HG02870 (cell line): ENCODE measurements around the gene RBM5.

Source experiments
- ATAC-seq: cut with Tn5 transposase; IDR thresholded peaks from one replicate; pipeline ENCODE4 v1.9.1; 2021; ENCODE audit warnings: mild to moderate bottlenecking, moderate library complexity; ENCODE audit not compliant: unreplicated experiment

The RBM5 gene

DNA sequence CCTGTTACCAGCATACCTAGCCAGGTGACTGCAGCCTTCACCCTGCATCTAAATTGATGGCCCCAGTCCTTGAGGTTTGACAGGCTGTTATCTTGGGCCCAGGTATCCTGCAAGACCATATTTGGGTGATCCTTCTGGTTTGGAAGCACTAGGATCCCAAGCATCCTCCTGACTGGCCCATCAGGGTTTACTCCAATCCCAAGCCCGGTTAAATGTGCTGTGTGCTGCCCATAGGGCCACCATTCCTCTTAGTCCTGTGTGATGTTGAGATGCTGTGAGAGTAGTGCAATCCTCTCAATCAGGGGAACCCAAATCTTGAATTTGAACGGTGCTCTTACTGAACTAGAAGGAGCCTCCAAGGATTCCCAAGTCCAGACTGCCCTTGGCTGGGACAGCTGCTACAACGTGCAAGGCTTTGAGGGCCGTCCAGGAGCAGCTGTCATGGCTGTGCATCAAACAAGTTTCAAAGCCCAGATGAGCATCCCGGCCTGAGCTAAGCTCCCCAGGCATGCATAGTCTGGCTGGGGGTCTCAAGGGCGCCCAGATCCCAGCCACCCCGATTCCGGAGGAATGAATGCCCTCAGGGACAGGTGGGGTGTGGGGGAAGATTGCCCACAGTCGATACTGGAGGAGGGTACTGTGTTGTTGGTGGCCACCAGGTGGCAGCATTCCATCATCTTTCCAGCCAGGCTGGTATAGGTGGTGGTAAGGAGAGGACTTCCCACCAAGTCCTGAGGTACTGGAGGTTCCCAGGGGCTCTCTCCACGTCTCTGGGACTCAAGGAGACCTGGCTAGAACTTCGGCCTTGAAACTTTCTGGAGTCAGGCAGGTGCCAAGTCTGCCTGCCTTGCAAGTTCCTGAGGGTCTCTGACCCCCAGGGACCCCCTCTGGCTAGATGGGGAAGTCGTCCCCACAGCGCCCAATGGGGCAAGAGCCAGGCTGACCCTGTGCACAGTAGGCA, 32.6 kb downstream of the RBM5 start:
- no peak for ATAC-seq

DNA sequence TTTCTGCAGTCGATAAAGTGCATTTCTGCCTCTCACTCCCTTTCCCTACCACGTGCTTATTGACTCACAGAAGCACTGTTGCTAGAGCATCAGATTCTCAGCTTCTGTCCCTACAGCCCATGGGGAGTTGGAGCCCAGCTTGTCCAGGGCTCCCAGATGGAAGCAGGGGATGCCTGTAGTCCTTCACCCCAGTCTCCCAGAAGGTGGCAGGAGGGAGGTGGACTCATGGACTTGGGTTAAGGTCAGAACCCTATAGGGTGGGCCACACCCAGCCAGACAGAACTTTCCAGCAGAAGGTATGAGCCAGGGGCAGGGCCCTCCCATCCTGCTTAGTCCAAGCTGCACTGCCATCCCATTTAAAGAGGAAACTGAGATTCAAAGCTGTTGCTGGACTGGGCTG, 33.4 kb downstream of the RBM5 start:
- no peak for ATAC-seq

DNA sequence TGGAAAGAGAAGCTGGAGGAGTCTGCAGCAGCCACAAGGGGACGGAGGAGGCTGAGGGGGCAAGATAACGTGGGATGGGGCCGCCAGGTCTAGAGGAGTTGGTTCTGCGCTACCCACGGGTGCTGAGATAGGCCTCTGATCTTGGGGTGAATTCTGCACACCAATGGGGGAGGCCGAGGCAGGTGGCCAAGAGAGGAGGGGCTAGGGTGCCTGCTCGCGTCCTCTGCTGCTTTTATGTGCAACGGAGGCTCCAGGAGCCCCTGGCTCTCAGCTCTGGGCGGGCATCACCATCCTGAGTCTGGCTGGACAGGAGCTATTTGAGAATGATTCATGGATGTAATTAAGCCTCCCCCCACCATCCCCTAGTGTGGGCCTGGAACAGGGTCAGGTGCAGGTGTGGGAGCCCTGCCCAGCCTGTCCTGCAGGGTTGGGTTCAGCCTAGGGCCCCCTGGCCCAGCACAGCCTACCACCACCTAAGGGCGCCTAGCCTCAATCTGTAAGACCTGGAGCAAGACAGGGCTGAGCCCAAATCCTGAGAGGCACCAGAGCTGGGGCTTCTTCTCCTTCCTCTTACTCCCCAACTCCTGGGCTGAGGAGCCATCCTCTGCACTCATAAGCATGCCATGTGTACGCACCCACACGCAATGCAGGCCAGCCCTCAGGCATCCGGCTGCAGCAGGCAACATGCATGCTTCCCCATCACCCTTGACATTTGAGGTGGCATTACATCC, 34.1 kb downstream of the RBM5 start:
- no peak for ATAC-seq

DNA sequence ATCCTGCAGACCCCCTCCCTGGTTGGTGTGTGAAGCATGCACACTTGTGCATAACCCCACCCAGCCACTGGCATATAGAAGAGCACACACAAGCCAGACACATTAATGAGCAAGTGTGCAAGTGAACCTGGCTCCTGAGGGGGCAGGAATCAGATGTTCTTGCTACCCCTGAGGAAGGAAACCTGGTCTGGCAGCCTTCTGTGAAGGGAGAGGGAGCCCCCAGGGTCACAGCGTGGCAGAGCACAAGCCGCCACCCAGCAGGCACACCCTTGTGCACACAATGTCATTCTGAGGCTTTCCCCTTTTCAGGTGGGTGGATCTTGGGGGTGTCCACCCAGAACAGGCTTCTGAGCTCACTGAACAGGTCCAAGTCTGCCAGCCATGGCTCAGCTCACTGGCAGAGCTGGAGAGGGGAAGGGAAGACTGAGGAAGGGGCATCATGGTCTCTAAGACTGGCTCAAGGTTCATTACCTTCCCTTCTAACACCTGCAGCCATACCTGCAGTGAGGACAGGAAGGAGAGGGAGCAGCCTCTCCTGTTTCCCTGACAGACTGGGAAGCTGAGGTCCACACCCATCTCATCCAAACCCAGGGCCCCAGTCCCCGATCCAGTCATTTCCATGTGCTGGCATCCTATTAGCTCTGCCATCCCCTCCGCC, 34.8 kb downstream of the RBM5 start:
- ATAC-seq: no peak

DNA sequence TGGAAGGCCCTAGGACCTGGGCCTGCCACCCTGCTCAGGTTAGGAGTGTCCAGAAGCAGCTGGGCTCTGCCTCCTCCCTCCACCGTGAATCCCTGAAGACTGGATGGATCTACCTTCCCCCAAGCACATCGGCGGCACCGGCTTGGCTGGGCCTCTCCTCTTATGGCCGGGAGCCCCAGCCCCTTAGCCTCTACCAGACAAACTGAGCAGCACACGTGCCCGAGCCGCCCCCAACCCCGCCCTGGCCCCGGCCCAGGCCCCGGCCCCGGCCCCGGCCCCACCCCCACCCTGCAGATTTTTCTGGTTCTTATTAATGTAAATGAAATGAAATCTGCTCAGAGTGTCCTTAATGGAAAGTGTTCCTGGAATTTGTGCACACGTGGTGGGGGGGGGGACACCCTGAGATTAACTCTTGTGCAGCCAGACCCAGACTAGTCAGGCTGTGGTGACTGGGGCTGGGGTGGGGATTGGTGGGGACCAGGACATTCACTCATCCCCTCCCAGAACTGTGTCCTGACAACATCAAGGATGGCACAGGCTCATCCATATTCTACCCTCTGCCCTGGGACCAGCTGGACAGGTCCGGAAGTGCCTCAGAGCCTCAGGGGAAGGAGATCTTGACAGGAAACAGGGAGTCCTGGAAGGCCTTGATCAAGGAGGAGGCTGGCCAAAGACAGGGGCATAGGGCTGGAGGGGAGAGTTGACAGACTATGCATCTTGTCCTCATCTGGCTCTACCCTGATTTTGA, 35.5 kb downstream of the RBM5 start:
- ATAC-seq: no peak

DNA sequence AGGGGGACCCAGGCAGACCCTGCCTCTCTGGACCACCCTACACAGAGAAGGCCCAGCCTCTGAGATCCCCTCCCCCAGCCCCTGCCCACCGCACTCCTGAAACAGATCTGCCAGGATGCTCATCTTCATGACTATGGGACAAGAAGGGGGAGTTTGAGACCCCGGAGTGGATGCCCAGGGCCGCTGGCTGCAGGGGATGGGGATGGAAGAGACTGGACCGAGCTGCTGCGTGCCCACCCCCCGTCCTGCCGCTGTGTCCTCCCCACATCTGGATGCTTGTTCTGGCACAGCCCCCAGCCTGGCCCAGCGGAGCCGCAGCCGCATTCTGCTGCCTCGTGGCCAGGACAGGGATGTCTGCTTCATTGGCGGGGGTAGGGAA, 36.1 kb downstream of the RBM5 start:
- ATAC-seq: no peak

DNA sequence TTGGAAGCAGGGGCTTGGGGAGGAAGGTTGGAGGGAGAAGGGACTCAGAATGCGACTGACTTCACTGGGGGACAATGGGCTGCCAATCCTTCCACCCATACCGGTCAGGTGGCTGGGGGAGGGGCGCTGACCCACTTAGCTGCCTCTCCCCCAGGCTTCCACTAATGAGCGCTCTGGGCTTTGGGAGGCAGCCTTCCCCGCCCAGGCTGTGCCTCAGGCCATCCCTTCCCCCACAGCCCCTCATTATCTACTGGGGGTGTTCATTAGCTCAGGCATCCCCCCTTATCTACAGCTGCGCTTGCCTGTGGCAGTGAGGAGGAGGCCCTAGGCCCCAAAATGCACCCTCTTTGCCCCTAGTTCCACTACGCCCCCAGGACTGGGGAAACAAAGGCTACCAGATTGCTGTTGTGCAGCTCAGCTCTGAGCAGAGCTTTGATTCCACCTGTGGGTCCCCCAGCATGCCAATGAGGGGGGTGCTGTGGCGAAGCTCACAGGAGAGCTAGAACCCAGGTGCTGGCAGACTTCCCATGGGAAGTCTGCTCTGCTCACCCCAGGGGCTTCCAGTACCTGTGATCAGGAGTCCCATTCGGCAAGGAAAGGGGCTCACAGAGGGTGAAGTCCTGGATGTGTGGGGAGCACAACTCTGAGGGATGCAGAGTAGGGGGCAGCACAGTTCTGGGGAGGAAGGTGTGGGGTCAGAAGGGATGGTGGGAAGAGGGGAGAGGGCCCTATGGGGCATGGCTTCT, 37.0 kb downstream of the RBM5 start:
- ATAC-seq: no peak

DNA sequence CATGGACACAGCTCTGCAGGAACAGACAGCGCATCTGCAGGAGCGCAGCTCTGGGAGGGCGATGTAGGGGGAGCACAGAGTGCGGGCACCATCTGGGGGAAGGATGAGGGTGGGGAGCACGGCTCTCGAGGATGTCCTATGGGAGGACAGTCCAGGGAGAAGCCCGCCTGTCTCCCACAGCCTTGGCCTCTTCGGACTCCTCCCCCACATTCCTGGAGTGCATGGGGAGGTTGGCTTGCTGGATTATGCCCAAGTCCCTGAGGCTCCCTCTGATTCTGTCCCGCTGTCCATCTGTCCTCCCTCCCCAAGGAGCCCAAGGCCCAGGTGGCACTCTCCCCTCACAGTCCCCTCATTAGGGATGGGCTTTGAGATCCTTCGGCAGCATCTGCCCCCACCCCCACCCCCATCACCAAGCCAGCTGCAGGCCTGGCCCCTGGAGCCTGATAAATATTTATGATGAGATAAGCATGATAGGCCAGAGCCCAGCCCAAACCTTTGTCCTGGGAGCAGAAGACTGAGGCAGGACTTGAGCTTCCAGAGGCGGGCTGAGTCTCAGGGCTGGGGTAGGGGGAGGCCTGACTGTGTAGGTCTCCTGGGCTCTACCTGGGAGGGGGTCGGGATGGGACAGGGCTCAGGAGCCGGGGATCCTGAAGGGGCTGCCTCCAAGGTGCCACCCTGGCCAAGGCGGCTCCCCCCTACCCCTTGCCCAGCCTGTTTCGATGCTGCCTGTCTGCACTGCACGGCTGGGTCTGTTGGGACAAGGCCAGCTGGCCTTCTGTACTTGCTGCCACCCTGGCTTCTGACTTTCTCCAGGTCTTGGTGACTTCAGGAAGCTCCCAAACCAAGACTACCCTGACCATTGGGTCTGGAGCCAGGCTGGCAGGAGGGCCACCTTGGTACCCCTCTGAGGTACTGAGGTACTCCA, 37.8 kb downstream of the RBM5 start:
- no peak for ATAC-seq

DNA sequence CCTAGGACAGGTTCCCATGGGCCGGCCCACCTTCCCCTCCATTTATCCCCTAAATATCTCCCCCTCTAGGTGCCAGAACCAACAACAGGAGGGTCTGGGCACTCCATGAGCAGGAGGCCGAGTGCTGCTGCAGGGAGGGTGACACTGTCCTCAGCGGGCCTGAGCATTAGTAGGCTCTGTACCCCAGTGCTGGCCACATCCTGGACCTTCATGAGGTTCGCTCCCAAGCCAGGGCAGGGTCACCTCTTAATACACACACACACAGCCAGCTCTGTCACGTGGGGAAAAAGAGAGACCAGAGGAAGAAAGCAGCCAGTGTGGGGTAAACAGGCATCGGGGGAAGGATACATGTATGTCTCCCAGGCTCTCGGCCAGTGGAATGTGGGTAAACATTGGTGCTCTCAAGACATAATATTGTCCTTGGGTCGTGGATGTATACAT, 38.6 kb downstream of the RBM5 start:
- no peak for ATAC-seq

DNA sequence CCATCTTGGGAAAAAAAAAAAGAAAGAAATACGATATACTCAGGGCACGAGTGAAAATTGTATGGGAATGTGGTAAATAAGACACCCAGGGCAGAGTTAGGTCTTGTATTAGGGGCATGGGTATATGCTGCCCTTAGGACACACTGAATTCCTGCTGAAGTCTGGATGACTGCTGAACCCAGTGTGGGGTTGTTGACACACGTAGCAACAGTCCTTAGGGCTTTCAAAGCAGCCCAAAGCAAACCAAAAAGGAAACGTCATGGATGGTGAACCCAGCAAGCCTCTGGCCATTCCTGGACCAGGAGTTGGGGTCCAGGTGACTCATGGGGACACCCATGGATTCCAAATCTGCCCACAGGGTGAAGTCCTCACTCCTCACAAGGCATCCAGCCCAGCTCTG, 39.3 kb downstream of the RBM5 start:
- ATAC-seq: no peak

DNA sequence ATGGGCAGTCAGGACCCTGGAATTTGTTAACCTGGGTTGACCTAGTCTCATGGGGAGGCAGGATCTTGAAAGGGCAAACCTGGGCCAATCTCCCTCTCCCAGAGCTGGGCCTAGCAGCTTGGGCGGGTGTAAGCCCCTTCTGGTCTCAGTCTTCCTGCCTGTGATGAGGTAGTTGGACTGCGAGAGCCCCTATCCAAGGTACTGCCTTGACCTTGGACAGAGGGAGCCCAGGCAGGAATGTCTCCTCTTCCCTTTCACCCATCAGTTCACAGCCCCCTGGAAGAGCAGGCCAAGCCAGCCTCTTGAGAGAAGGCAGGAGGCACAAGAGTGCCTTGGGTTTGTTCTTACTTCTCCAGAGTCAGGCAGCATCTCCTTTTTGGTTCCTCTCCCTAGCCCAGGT, 41.7 kb downstream of the RBM5 start:
- no peak for ATAC-seq

DNA sequence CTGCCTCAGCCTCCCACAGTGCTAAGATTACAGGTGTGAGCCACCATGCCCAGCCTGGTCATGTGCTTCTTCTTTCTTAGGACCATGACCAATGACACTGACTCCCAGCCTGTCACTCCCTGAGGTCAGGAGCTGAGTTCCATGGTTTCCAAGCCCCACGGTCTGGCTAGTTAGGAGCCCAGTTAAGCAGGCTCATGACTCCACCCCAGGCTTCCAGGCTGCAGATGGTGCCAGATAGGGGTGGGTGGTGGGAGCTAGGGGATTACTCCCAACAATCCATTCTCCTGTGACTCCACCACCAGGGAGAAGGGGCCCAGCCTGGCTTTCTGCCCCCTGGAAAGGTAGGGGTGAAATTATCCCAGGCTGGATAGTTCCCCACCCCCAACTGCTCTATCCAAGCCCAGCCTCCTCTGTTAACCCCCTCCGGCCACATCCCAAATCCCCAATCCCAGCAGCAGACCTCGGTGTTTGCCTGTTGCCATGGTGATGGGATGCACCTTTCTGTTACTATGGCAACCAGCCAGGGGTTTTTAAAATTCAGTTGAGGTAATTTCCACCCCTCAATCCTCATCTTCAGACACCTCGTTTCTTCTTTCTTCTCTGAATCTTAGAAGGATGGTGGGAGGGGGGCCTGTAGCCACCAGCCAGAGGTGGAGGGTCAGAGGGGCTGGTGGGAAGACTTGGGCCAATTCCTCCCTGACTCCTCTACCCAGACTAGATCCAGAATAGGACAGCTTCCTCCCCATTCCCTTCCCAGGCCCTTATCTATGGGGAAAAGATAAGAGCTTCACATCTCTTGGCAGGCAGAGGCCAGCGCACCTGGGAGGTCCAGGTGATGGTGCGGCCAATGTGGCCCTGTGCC, 43.9 kb downstream of the RBM5 start:
- ATAC-seq: no peak

DNA sequence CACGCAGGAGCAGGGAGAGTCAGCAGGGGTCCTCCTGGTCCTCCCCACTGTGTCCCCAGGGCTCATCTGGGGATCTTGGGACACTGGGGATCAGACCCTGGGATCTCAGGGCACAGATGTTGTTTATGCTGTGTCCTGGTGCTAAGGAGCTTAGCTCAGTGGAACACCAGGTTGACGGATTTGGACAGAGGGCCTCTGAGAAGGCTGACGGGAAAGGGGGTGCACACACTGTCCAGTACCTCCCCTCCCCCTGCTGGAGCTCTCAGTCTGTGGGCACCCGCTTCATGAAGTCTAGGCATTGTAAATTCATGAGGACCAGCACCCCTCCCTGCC, 44.5 kb downstream of the RBM5 start:
- no peak for ATAC-seq

DNA sequence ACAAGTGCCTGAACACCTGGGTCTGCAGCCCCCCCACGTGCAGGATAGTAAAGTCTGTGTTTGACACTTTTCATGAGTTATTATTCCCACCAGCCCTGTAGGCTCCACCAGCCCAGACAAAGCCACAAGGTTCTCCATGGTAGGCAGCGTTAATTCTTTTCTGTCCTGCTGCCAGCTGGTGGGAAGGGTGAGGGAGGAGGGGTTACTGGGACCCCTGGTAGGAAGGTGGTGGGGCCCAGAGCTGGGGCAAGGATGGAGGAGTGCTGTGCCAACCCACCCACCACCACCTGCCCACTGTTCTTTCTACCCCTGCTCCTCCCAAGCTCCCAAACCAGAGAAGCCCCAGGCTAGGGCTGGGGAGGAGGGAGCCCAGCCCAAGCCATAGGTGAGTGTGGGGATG, 45.6 kb downstream of the RBM5 start:
- ATAC-seq: no peak

DNA sequence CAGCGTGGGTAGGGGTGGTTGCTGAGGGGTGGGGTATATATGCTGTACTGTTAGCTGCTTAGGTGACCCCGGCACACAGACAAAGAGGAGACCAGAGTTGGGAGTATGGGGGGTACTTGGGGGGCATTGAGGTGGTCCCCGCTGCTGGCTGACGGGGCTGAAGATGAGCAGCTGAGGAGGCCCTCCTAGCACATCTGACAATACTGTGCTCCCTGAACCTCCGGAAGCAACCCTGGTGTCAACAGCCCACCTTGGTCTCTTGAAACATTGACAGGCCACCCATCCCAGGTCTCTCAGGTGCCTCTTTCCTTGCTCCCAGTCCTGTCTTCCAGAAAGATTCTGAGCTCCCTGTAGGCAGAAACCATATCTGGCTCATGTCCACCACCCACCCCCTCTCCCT, 47.2 kb downstream of the RBM5 start:
- no peak for ATAC-seq

DNA sequence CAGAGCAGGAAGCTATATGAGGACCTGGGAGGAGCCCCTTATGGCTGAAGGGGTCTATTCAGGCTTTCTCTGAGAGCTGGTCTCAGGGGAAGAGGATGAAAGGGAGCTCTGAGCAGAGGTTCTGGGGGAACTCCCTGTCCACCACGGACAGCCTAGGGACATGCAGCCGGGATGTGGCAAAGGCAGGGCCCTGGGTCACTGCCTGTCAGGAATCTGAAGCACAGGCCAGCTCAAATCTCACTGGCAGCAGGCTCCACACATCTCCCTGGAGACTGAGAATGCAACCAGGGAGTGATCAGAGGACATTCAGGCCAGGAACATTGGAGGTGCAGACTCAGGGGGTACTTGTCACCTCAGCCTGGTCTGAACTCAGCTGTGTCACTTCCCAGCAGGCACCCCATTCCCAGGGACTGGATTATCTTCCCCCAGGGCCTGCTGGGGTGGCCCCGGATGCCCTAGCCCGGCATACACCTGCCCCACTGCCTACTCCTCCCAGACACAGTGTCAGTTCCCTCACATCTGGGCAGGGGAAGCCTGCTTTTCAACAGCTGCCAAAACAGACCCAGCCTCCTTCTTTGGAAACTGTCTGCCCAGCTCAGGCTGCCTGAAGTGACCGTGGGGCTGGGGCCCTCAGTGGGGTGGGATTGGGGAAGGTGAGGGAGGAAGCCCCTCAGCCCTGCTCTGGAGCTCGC, 48.1 kb downstream of the RBM5 start:
- ATAC-seq: no peak

DNA sequence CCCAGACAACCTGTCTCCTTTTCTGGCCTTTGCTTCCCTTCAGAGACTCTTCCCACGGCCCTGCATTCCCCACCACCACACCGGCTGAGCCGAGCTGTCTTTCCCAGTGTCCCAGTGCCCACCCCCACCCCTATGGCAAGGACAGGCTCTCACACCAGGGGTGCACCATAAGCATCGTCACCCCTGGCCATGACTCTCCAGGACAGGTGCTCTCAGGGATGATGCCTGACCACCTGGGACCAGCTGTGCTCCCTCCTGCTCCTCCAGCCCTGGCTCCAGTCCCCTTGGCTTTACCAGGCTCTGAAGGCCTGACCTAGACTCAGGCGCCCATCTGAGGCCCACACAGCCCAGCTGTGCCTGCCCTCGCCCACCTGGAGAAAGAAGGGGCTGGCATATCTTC, 48.8 kb downstream of the RBM5 start:
- ATAC-seq: no peak
